Measurements from ENCODE around the gene KIRREL3. TPM values are rescaled to one million over a fixed set of nuclear protein-coding genes. Genes with fewer than 3 reads are reported as not detected.

Gene KIRREL3
- total RNA-seq, 1 donor from 2014 or later, result not detected

GRCh38 chr11:126606484-126606883 lies 394.1 kb downstream of the KIRREL3 start:
- peaks cover 7% of the 10 kb centered on the region for H3K27me3 Mint-ChIP-seq (ENCODE audit: low read depth)
- H3K27ac Mint-ChIP-seq, result no peak overlapping the region
- H3K4me3 Mint-ChIP-seq (ENCODE audit: low read depth), result no peak overlapping the region
- no peaks in the 10 kb centered on the region for H3K9me3 Mint-ChIP-seq
- no peaks in the 10 kb centered on the region for H3K36me3 Mint-ChIP-seq (ENCODE audit: low read depth)
- H3K4me1 Mint-ChIP-seq (ENCODE audit: low read depth), result no peaks in the 10 kb centered on the region
- no peak for DNase-seq (ENCODE audit: low spot score)
- intact Hi-C loops (cut with micrococcal nuclease), result no loop called here

GRCh38 chr11:126604461-126604860 lies 396.1 kb downstream of the KIRREL3 start:
- no peak overlapping the region for H3K4me3 Mint-ChIP-seq (ENCODE audit: low read depth)
- intact Hi-C loops (cut with micrococcal nuclease), result no loop called here
- H3K9me3 Mint-ChIP-seq, result no peaks in the 10 kb centered on the region
- no peaks in the 10 kb centered on the region for H3K4me1 Mint-ChIP-seq (ENCODE audit: low read depth)
- DNase-seq (ENCODE audit: low spot score), result no peak
- no peaks in the 10 kb centered on the region for H3K36me3 Mint-ChIP-seq (ENCODE audit: low read depth)
- peaks cover 11% of the 10 kb centered on the region for H3K27me3 Mint-ChIP-seq (ENCODE audit: low read depth)
- no peak overlapping the region for H3K27ac Mint-ChIP-seq

- Mint-ChIP-seq H3K4me1 (ENCODE audit: low read depth) (no peaks in the 10 kb centered on the region), H3K36me3 (ENCODE audit: low read depth) (no peaks in the 10 kb centered on the region), H3K27ac (no peak overlapping the region), H3K9me3 (no peaks in the 10 kb centered on the region), H3K27me3 (ENCODE audit: low read depth) (peaks cover 11% of the 10 kb centered on the region), H3K4me3 (ENCODE audit: low read depth) (no peak overlapping the region)
- intact Hi-C loops (cut with micrococcal nuclease), result no loop called here
- no peak for DNase-seq (ENCODE audit: low spot score)
Measured at GRCh38 chr11:126603486-126603885, 397.1 kb downstream of the KIRREL3 start.

- H3K9me3 Mint-ChIP-seq, result no peaks in the 10 kb centered on the region
- H3K27ac Mint-ChIP-seq, result no peak overlapping the region
- H3K27me3 Mint-ChIP-seq (ENCODE audit: low read depth), result peaks cover 11% of the 10 kb centered on the region
- H3K4me3 Mint-ChIP-seq (ENCODE audit: low read depth), result no peak overlapping the region
- no peak for DNase-seq (ENCODE audit: low spot score)
- no peaks in the 10 kb centered on the region for H3K4me1 Mint-ChIP-seq (ENCODE audit: low read depth)
- no peaks in the 10 kb centered on the region for H3K36me3 Mint-ChIP-seq (ENCODE audit: low read depth)
- intact Hi-C loops (cut with micrococcal nuclease), result no loop called here
Measured at GRCh38 chr11:126602993-126603392, 397.6 kb downstream of the KIRREL3 start.

- Mint-ChIP-seq H3K36me3 (ENCODE audit: low read depth) (no peaks in the 10 kb centered on the region), H3K4me1 (ENCODE audit: low read depth) (no peaks in the 10 kb centered on the region), H3K27ac (no peak overlapping the region), H3K9me3 (no peaks in the 10 kb centered on the region), H3K4me3 (ENCODE audit: low read depth) (no peak overlapping the region), H3K27me3 (ENCODE audit: low read depth) (peaks cover 11% of the 10 kb centered on the region)
- no peak for DNase-seq (ENCODE audit: low spot score)
- intact Hi-C loops (cut with micrococcal nuclease), result no loop called here
Measured at GRCh38 chr11:126602349-126602940, 398.1 kb downstream of the KIRREL3 start.

GRCh38 chr11:126601550-126602215 lies 398.9 kb downstream of the KIRREL3 start:
- H3K4me1 Mint-ChIP-seq (ENCODE audit: low read depth), result no peaks in the 10 kb centered on the region
- no peak overlapping the region for H3K27ac Mint-ChIP-seq
- intact Hi-C loops (cut with micrococcal nuclease), result no loop called here
- H3K4me3 Mint-ChIP-seq (ENCODE audit: low read depth), result no peak overlapping the region
- no peaks in the 10 kb centered on the region for H3K9me3 Mint-ChIP-seq
- H3K36me3 Mint-ChIP-seq (ENCODE audit: low read depth), result no peaks in the 10 kb centered on the region
- peaks cover 11% of the 10 kb centered on the region for H3K27me3 Mint-ChIP-seq (ENCODE audit: low read depth)
- no peak for DNase-seq (ENCODE audit: low spot score)

GRCh38 chr11:126601136-126601535 lies 399.4 kb downstream of the KIRREL3 start:
- H3K27me3 Mint-ChIP-seq (ENCODE audit: low read depth), result peaks cover 6% of the 10 kb centered on the region
- no peak for DNase-seq (ENCODE audit: low spot score)
- intact Hi-C loops (cut with micrococcal nuclease), result no loop called here
- H3K27ac Mint-ChIP-seq, result no peak overlapping the region
- no peaks in the 10 kb centered on the region for H3K36me3 Mint-ChIP-seq (ENCODE audit: low read depth)
- H3K4me1 Mint-ChIP-seq (ENCODE audit: low read depth), result no peaks in the 10 kb centered on the region
- no peaks in the 10 kb centered on the region for H3K9me3 Mint-ChIP-seq
- no peak overlapping the region for H3K4me3 Mint-ChIP-seq (ENCODE audit: low read depth)

- Mint-ChIP-seq H3K4me3 (ENCODE audit: low read depth) (no peak overlapping the region), H3K36me3 (ENCODE audit: low read depth) (no peaks in the 10 kb centered on the region), H3K4me1 (ENCODE audit: low read depth) (no peaks in the 10 kb centered on the region), H3K9me3 (no peaks in the 10 kb centered on the region), H3K27me3 (ENCODE audit: low read depth) (peaks cover 6% of the 10 kb centered on the region), H3K27ac (no peak overlapping the region)
- intact Hi-C loops (cut with micrococcal nuclease), result no loop called here
- DNase-seq (ENCODE audit: low spot score), result no peak
Measured at GRCh38 chr11:126599217-126599897, 401.2 kb downstream of the KIRREL3 start.

- intact Hi-C loops (cut with micrococcal nuclease), result no loop called here
- H3K27ac Mint-ChIP-seq, result no peak overlapping the region
Measured at GRCh38 chr11:126598344-126599216, 402.0 kb downstream of the KIRREL3 start.

GRCh38 chr11:126597041-126597440 lies 403.5 kb downstream of the KIRREL3 start:
- Mint-ChIP-seq H3K9me3 (no peaks in the 10 kb centered on the region), H3K27ac (no peak overlapping the region), H3K4me1 (ENCODE audit: low read depth) (no peaks in the 10 kb centered on the region), H3K4me3 (ENCODE audit: low read depth) (no peak overlapping the region), H3K27me3 (ENCODE audit: low read depth) (peaks cover 6% of the 10 kb centered on the region), H3K36me3 (ENCODE audit: low read depth) (no peaks in the 10 kb centered on the region)
- DNase-seq (ENCODE audit: low spot score), result no peak
- intact Hi-C loops (cut with micrococcal nuclease), result no loop called here

More at GRCh38 chr11:126598344-126599216, 402.0 kb downstream of the KIRREL3 start:
- H3K4me1 Mint-ChIP-seq (ENCODE audit: low read depth), result no peaks in the 10 kb centered on the region
- no peaks in the 10 kb centered on the region for H3K9me3 Mint-ChIP-seq
- H3K36me3 Mint-ChIP-seq (ENCODE audit: low read depth), result no peaks in the 10 kb centered on the region
- H3K4me3 Mint-ChIP-seq (ENCODE audit: low read depth), result no peak overlapping the region
- DNase-seq (ENCODE audit: low spot score), result no peak
- peaks cover 6% of the 10 kb centered on the region for H3K27me3 Mint-ChIP-seq (ENCODE audit: low read depth)

- peaks cover 4% of the 10 kb centered on the region for H3K27me3 Mint-ChIP-seq (ENCODE audit: low read depth)
- H3K27ac Mint-ChIP-seq, result no peak overlapping the region
- H3K9me3 Mint-ChIP-seq, result no peaks in the 10 kb centered on the region
- no peaks in the 10 kb centered on the region for H3K36me3 Mint-ChIP-seq (ENCODE audit: low read depth)
- intact Hi-C loops (cut with micrococcal nuclease), result no loop called here
- H3K4me1 Mint-ChIP-seq (ENCODE audit: low read depth), result no peaks in the 10 kb centered on the region
- DNase-seq (ENCODE audit: low spot score), result no peak
- H3K4me3 Mint-ChIP-seq (ENCODE audit: low read depth), result no peak overlapping the region
Measured at GRCh38 chr11:126596474-126596873, 404.1 kb downstream of the KIRREL3 start.

- Mint-ChIP-seq H3K9me3 (no peaks in the 10 kb centered on the region), H3K27ac (no peak overlapping the region), H3K27me3 (ENCODE audit: low read depth) (no peaks in the 10 kb centered on the region), H3K4me1 (ENCODE audit: low read depth) (no peaks in the 10 kb centered on the region), H3K36me3 (ENCODE audit: low read depth) (no peaks in the 10 kb centered on the region), H3K4me3 (ENCODE audit: low read depth) (no peak overlapping the region)
- intact Hi-C loops (cut with micrococcal nuclease), result no loop called here
- no peak for DNase-seq (ENCODE audit: low spot score)
Measured at GRCh38 chr11:126595560-126595959, 405.0 kb downstream of the KIRREL3 start.
